CD4-positive, alpha-beta T cell treated with Interleukin-15 for 4 hours (primary cell): ENCODE data around the gene ZSWIM6.

Experiments used
- DNase-seq: peaks from one replicate; pipeline ENCODE4 v3.0.0-alpha.2; 2020; ENCODE audit warnings: low spot score

The ZSWIM6 gene

GRCh38 chr5:61538722-61539501, 206.9 kb downstream of the ZSWIM6 start:
- DNase-seq = no peak

DNA sequence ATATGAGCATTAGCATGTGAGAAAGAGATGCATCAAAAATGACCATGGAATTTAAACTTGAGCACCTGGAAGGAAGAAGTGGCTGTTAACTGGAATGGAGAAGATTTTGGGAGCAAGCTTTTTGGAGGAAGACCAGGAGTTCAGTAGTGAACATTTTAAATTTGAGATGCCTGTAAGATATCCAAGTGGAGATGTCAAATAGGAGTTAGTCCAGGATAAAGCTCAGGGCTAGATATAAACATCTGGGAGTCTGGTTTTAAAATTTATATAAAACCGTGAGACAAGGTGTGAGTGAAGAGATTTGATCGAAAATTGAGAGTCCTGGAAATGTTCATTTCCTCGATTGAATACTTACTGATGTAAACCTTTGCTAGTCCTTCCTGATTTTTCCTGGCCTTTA, 217.5 kb downstream of the ZSWIM6 start:
- no peak for DNase-seq

GRCh38 chr5:61551637-61552313, 219.7 kb downstream of the ZSWIM6 start:
- no peak for DNase-seq

DNA sequence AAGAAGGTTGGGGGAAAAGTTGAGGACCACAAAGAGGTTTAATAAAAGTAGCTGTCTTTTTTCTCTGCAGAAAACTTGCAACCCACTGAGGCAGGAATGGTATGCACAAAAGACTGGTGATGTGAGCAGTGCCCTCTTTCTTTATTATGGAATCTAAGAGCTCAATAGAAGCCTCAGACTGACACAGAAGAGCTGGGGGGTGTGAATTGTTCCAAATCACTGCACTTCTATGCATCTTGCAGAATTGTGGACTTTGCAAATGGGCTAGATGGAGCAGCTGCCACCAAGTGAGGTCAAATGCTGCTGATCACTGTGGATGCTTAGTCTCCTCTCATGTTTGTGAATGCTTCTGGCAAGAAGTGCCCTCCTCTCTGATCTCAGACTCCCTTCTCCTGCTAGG, 227.1 kb downstream of the ZSWIM6 start:
- DNase-seq = no peak

- DNase-seq = no peak
These were observed 227.7 kb downstream of the ZSWIM6 start for GRCh38 chr5:61559722-61560121.

GRCh38 chr5:61563401-61563800, 231.3 kb downstream of the ZSWIM6 start:
- no peak for DNase-seq

GRCh38 chr5:61567337-61567736, 235.3 kb downstream of the ZSWIM6 start:
- no peak for DNase-seq

DNA sequence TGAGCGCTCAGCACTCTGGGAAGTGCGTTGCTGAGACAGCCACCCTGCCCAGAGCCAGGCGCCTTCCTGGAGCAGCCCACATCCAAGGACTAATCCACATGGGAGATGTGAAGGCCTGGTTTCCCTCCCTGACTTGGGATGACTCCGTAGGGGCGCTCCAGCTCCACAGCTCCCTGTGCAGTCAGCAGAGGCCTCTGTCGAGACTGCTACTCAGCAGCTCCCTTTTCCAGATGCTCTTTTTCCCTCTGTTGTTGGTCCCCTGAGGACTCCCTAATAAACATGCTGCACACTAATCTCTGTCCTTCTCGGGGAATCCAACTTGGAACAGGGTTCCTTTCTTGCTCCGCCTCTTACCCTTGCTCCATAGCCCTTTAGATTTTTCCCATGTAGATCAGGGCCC, 237.3 kb downstream of the ZSWIM6 start:
- DNase-seq = no peak

GRCh38 chr5:61570767-61571166, 238.7 kb downstream of the ZSWIM6 start:
- DNase-seq = no peak

- no peak for DNase-seq
These were observed 240.9 kb downstream of the ZSWIM6 start for GRCh38 chr5:61572959-61573358.

DNA sequence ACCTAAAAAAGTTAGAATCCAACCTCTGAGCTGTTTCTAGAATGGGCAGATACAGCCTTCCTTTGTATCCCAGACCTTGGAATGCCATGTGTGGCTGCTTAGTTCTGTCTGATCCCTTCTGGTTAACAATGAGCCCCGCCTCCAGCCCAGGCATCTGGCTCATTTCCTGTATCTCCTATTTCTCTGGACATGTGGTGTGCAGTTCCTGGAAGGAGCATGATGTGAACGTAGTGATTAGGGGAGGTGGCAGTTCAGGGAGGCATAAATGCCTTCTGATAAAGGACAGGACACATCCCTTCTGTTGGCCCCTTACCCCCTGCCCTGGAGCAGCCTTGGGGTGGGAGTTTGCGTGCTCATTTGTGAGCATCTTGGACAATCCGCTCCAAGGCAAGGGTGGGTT, 243.0 kb downstream of the ZSWIM6 start:
- DNase-seq = no peak

DNA sequence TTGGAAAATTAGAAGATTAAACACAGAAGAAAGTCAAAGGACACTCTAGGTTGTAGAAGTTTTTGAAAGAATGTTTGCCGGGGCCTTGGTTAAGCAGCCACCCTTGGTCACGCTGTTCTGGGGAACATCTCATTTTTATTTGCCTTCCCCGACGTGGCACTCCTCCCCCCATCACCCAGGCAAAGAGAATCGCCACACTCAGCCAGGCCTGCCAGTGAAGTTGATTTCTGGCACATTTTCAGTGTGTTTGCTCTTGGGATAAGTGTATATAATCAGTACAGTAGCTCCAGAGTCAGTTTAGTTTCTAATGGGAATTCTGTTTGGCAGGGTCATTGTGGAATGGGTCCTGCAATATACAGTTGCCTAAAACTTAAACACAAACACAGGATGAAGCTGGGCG, 243.5 kb downstream of the ZSWIM6 start:
- DNase-seq = no peak

- no peak for DNase-seq
These were observed 244.5 kb downstream of the ZSWIM6 start for GRCh38 chr5:61576556-61576955.

- DNase-seq = no peak
These were observed 246.9 kb downstream of the ZSWIM6 start for GRCh38 chr5:61578858-61579503.

GRCh38 chr5:61582205-61582820, 250.3 kb downstream of the ZSWIM6 start:
- DNase-seq = no peak

GRCh38 chr5:61582887-61583286, 250.8 kb downstream of the ZSWIM6 start:
- DNase-seq = no peak

GRCh38 chr5:61586096-61587084, 254.3 kb downstream of the ZSWIM6 start:
- DNase-seq = no peak

- no peak for DNase-seq
These were observed 255.1 kb downstream of the ZSWIM6 start for GRCh38 chr5:61587125-61587524.

- DNase-seq = no peak
These were observed 256.2 kb downstream of the ZSWIM6 start for GRCh38 chr5:61588216-61588615.

DNA sequence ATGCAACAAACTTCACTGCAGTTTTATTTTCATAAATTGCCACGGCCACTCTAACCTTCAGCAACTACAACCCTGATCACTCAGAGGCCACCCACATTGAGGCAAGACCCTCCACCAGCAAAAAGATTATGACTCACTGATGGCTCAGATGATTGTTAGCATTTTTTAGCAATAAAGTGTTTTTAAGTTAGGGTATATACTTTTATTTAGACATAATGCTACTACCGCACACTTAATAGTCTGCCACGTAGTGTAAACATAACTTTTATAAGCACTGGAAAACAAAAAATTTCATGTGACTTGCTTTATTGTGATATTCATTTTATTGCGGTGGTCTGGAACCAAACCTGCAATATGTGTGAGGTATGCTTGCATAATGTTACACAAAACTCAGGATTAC, 257.9 kb downstream of the ZSWIM6 start:
- DNase-seq = no peak

DNA sequence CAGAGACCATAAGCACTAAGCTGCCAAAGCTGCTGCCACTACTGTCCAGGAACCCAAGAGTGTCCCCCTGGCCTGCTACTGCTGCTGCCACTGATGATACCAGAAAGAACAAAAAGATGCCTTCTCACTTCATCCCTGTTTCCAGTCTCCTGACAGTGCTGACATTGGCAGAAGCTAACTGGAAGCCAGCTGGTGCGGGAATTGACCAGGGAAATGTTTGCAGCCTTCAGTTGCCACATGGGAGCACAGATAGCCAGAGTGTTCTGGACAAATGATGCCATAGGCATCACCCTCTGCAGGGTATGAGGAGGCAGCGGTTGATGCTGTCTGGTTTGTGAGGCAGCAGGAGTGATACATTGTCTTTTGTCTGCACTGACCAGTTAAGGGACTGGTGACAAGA, 258.4 kb downstream of the ZSWIM6 start:
- DNase-seq = no peak

DNA sequence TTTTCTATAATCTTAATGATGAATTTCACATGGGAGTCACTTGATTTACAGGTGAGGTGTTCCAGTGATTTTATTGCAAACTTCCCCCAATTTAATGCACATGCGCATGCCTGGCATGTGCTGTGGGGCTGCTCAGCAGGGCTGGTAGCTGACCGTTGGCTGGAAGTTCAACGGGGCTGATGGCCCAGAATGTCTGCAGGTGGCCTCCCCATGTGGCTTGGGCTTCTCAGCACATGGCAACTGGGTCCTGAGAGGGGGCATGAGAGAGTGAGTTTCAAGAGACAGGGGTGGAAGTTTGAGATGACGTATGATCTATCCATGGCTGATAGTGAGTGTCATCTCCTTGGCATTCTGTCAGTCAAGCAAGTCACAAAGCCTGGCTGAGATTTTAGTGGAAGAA, 259.8 kb downstream of the ZSWIM6 start:
- no peak for DNase-seq
